Mesendoderm (in vitro differentiated cells): ENCODE results near the gene GOLGA6A.
"Not testable (repeated sequence)": the region's sequence is repeated elsewhere in the genome, so short reads cannot be mapped to it uniquely, and the experiment has no call there.

Experiments
- DNase-seq: peaks from one replicate; pipeline ENCODE4 v3.0.0; 2013
- H2AK5ac ChIP-seq: 2 replicates; pipeline ENCODE4 v1.6.1; 2013; ENCODE audit warnings: low read length, inconsistent platforms
- H2BK120ac ChIP-seq: 2 replicates; pipeline ENCODE4 v1.6.1; 2013; ENCODE audit warnings: low read depth, mild to moderate bottlenecking, low read length, moderate library complexity, mixed read lengths
- H2BK15ac ChIP-seq: replicated peaks from 2 replicates; pipeline ENCODE4 v1.6.1; 2013; ENCODE audit warnings: low read depth, mild to moderate bottlenecking, moderate library complexity
- H2BK5ac ChIP-seq: 2 replicates; pipeline ENCODE4 v1.6.1; 2013; ENCODE audit warnings: low read length, inconsistent platforms
- H3K18ac ChIP-seq: 2 replicates; pipeline ENCODE4 v1.6.1; 2013; ENCODE audit warnings: mild to moderate bottlenecking, low read length, mixed read lengths
- H3K23ac ChIP-seq: one replicate; pipeline ENCODE4 v1.6.1; 2013; ENCODE audit warnings: low read length
- H3K27ac ChIP-seq: 2 replicates; pipeline ENCODE4 v1.5.1; 2013; ENCODE audit warnings: low read depth, mild to moderate bottlenecking, inconsistent platforms, low read length, moderate library complexity
- H3K27me3 ChIP-seq: 2 replicates; pipeline ENCODE4 v1.6.1; 2013; ENCODE audit warnings: low read length, control low read depth, mild to moderate bottlenecking, inconsistent platforms; ENCODE audit not compliant: insufficient read depth, poor library complexity
- H3K36me3 ChIP-seq: 2 replicates; pipeline ENCODE4 v1.6.1; 2013; ENCODE audit warnings: low read length, inconsistent platforms; ENCODE audit not compliant: control insufficient read depth, insufficient read depth
- H3K4ac ChIP-seq: one replicate; pipeline ENCODE4 v1.6.1; 2013; ENCODE audit warnings: low read depth, mild to moderate bottlenecking, low read length, moderate library complexity
- H3K4me1 ChIP-seq: 2 replicates; pipeline ENCODE4 v1.6.1; 2013; ENCODE audit warnings: low read depth, low read length, inconsistent platforms; ENCODE audit not compliant: control insufficient read depth
- H3K4me2 ChIP-seq: 2 replicates; pipeline ENCODE4 v1.6.1; 2013; ENCODE audit warnings: low read length
- H3K4me3 ChIP-seq: 2 replicates; pipeline ENCODE4 v1.5.1; 2013; ENCODE audit warnings: mild to moderate bottlenecking, low read length
- H3K56ac ChIP-seq: one replicate; pipeline ENCODE4 v1.6.1; 2013; ENCODE audit warnings: low read length
- H3K79me1 ChIP-seq: 2 replicates; pipeline ENCODE4 v1.6.1; 2013; ENCODE audit warnings: low read length, inconsistent platforms
- H3K79me2 ChIP-seq: 2 replicates; pipeline ENCODE4 v1.6.1; 2013; ENCODE audit warnings: mild to moderate bottlenecking, low read length; ENCODE audit not compliant: control insufficient read depth, insufficient read depth
- H3K9ac ChIP-seq: 2 replicates; pipeline ENCODE4 v1.6.1; 2013; ENCODE audit warnings: low read length, inconsistent platforms
- H4K5ac ChIP-seq: one replicate; pipeline ENCODE4 v1.6.1; 2013; ENCODE audit warnings: low read length
- H4K8ac ChIP-seq: one replicate; pipeline ENCODE4 v1.6.1; 2013; ENCODE audit warnings: low read depth, mild to moderate bottlenecking, control low read depth, low read length, moderate library complexity
- WGBS: extraction: QIAGEN DNeasy Blood & Tissue Kit; methylation state at CpG from one replicate; pipeline ENCODE4 v1.1.7; 2013; ENCODE audit warnings: low lambda C conversion rate, missing lambda C conversion rate; ENCODE audit not compliant: insufficient coverage; ENCODE audit errors: extremely low coverage; 5-methylcytosine and 5-hydroxymethylcytosine counted together

Gene GOLGA6A

DNA sequence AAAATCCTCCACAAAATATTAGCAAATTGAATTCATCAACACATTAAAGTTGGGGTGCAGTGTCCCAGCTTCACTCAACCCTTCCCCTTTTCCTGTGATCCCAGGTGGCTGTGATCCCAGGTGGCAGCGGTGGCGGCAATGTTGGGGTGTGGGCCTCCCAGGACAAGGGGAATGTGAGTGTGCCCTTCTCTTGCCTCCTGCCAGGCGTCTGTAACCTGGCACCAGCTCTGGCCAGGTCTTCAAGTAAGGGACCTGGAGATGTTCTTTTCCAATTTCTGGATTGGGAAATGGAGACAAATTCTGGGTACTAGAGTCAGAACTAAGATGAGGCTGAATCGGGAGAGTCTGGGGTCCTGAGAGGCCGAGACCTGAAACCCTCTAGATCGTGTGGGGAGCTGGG is 20.1 kb downstream of the GOLGA6A start:
- Histone ChIP-seq H3K4me2 (no peak overlapping the region), H3K9ac (no peak overlapping the region)

GRCh38 chr15:74060251-74060650 is 22.1 kb downstream of the GOLGA6A start:
- Histone ChIP-seq H2BK15ac (no peak overlapping the region), H3K36me3 (no peaks in the 10 kb centered on the region), H3K27ac (no peak overlapping the region), H3K18ac (no peak overlapping the region), H3K9ac (no peak overlapping the region), H2AK5ac (no peak overlapping the region), H3K4me1 (no peaks in the 10 kb centered on the region), H3K4me2 (no peak overlapping the region), H2BK5ac (no peak overlapping the region), H2BK120ac (no peak overlapping the region), H4K5ac (no peak overlapping the region), H3K56ac (no peak overlapping the region), H3K79me1 (no peaks in the 10 kb centered on the region), H3K4me3 (no peak overlapping the region), H3K79me2 (no peaks in the 10 kb centered on the region), H3K23ac (no peak overlapping the region), H4K8ac (no peak overlapping the region), H3K4ac (no peak overlapping the region), H3K27me3 (no peaks in the 10 kb centered on the region)
- no CpG with 5 or more reads among the region's 6 CpGs for WGBS
- DNase-seq, result no peak

More for the DNA sequence above, 20.1 kb downstream of the GOLGA6A start:
- H2BK5ac ChIP-seq, result no peak overlapping the region
- no peak overlapping the region for H3K56ac ChIP-seq
- H3K4ac ChIP-seq, result no peak overlapping the region
- WGBS, result no CpG with 5 or more reads among the region's 6 CpGs
- no peak overlapping the region for H3K23ac ChIP-seq
- no peak overlapping the region for H4K5ac ChIP-seq
- no peak for DNase-seq
- no peak overlapping the region for H3K4me3 ChIP-seq
- no peak overlapping the region for H3K27ac ChIP-seq
- H2BK15ac ChIP-seq, result no peak overlapping the region
- H3K79me1 ChIP-seq, result no peaks in the 10 kb centered on the region
- H2AK5ac ChIP-seq, result no peak overlapping the region
- no peaks in the 10 kb centered on the region for H3K27me3 ChIP-seq
- no peak overlapping the region for H2BK120ac ChIP-seq
- H4K8ac ChIP-seq, result no peak overlapping the region
- no peaks in the 10 kb centered on the region for H3K36me3 ChIP-seq
- no peaks in the 10 kb centered on the region for H3K79me2 ChIP-seq
- no peaks in the 10 kb centered on the region for H3K4me1 ChIP-seq
- H3K18ac ChIP-seq, result no peak overlapping the region

DNA sequence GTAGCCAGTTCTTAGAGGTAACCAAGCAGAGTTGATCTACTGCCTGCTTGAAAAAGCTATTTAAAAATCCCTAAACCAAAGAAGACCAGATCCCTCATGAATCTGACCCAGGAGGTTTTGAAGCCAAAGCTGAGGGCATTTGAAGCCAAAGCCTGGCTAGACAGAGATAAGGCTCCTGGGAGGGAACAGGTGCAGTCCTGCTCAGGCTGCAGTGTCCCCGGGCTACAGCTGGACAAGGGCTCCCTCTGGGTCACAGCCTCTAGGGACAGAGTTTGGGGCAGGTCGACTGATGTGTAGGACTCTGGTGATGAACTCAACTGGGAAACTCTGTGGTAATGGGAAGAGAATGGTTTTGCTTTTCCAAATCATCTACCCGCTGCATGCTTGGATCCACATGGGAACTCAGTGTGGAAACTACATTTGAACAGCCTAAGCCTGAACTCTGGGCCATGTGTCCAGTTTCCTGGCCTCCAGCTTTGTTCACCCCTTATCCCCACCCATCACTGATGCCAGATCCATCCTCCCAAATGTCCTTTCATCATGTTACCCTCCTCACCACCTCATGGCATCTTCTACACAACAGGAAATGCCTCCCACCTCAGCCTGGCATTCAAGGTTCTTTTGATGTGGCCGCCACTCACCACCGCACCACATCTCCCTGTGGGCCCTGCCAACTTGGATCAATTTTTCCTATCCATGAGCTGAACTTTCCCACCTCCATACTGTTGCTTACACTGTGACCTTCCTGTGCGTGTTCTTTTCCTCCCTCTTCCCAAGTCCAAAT is 23.1 kb downstream of the GOLGA6A start:
- H3K27ac ChIP-seq, H2BK15ac ChIP-seq, H3K9ac ChIP-seq, H3K36me3 ChIP-seq, DNase-seq, H3K79me1 ChIP-seq, H3K27me3 ChIP-seq, H3K79me2 ChIP-seq, H3K56ac ChIP-seq, H2BK5ac ChIP-seq, H3K23ac ChIP-seq, H2BK120ac ChIP-seq, H3K4me3 ChIP-seq, H4K5ac ChIP-seq, H3K4ac ChIP-seq, H2AK5ac ChIP-seq, H3K18ac ChIP-seq, H3K4me1 ChIP-seq, H4K8ac ChIP-seq, H3K4me2 ChIP-seq: not testable (repeated sequence)
- no CpG with 5 or more reads among the region's 6 CpGs for WGBS

- not testable (repeated sequence) for H3K23ac ChIP-seq, H2AK5ac ChIP-seq, H3K4ac ChIP-seq, H3K4me1 ChIP-seq, H3K9ac ChIP-seq, H3K4me3 ChIP-seq, H3K79me2 ChIP-seq, H2BK15ac ChIP-seq, H3K27ac ChIP-seq, H3K36me3 ChIP-seq, H3K18ac ChIP-seq, H3K27me3 ChIP-seq, DNase-seq, H3K56ac ChIP-seq, H3K79me1 ChIP-seq, H4K8ac ChIP-seq, H4K5ac ChIP-seq, H2BK5ac ChIP-seq, H2BK120ac ChIP-seq, H3K4me2 ChIP-seq
- no CpG with 5 or more reads among the region's 5 CpGs for WGBS
These were observed 26.0 kb downstream of the GOLGA6A start for GRCh38 chr15:74056330-74056729.

DNA sequence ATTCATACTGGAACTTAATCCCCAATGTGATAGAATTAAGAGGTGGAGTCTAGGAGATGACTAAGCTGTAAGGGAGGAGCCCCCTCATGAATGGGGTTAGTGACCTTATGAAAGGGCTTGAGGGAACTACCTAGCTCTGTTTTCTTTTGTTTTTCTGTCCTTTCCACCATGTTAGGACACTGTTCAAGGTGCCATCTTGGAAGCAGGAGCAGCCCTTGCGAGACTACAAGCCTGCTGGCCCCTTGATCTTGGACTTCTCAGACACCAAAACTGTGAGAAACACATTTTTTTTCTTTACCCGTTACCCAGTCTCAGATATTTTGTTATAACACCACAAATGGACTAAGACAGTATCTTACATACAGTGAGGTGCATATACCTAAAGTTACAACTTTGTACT is 26.5 kb downstream of the GOLGA6A start:
- no peak overlapping the region for H3K23ac ChIP-seq
- no peak overlapping the region for H3K56ac ChIP-seq
- no peak overlapping the region for H3K27ac ChIP-seq
- H3K4me3 ChIP-seq, result no peak overlapping the region
- no peaks in the 10 kb centered on the region for H3K79me2 ChIP-seq
- no peak overlapping the region for H2BK5ac ChIP-seq
- H3K9ac ChIP-seq, result no peak overlapping the region
- no peak overlapping the region for H2BK15ac ChIP-seq
- H3K79me1 ChIP-seq, result no peaks in the 10 kb centered on the region
- H3K27me3 ChIP-seq, result no peaks in the 10 kb centered on the region
- no peak overlapping the region for H3K18ac ChIP-seq
- no peaks in the 10 kb centered on the region for H3K36me3 ChIP-seq
- no peak overlapping the region for H4K5ac ChIP-seq
- no peak for DNase-seq
- H2BK120ac ChIP-seq, result no peak overlapping the region
- no peaks in the 10 kb centered on the region for H3K4me1 ChIP-seq
- H2AK5ac ChIP-seq, result no peak overlapping the region
- no peak overlapping the region for H4K8ac ChIP-seq
- no CpG with 5 or more reads among the region's 2 CpGs for WGBS
- H3K4me2 ChIP-seq, result no peak overlapping the region
- no peak overlapping the region for H3K4ac ChIP-seq
